IPS-18c (cell line): ENCODE data around the gene MTR.

ENCODE experiments used
- H3K4me3 ChIP-seq: 2 replicates; pipeline ENCODE4 v1.7.0; 2013; ENCODE audit warnings: low read depth, mild to moderate bottlenecking, low read length, moderate library complexity; ENCODE audit not compliant: insufficient read depth
- H3K9me3 ChIP-seq: one replicate; pipeline ENCODE4 v1.6.1; 2013; ENCODE audit warnings: mild to moderate bottlenecking, low read length, moderate library complexity; ENCODE audit not compliant: control insufficient read depth, insufficient read depth

MTR gene

GRCh38 chr1:236766506-236766905 lies 28.6 kb upstream of the MTR start:
- H3K4me3 ChIP-seq = no peak overlapping the region
- H3K9me3 ChIP-seq = no peaks in the 10 kb centered on the region

GRCh38 chr1:236767276-236767675 lies 27.8 kb upstream of the MTR start:
- Histone ChIP-seq H3K9me3 (no peaks in the 10 kb centered on the region), H3K4me3 (no peak overlapping the region)

- H3K4me3 ChIP-seq = no peak overlapping the region
- H3K9me3 ChIP-seq = no peaks in the 10 kb centered on the region
Observed at GRCh38 chr1:236768601-236769000, 26.5 kb upstream of the MTR start.

- H3K4me3 ChIP-seq = no peak overlapping the region
- peaks cover under 1% of the 10 kb centered on the region for H3K9me3 ChIP-seq
Observed at GRCh38 chr1:236773919-236774318, 21.2 kb upstream of the MTR start.

- Histone ChIP-seq H3K4me3 (no peak overlapping the region), H3K9me3 (peaks cover 2% of the 10 kb centered on the region)
Observed at GRCh38 chr1:236774926-236775325, 20.2 kb upstream of the MTR start.

- H3K9me3 ChIP-seq = peaks cover 2% of the 10 kb centered on the region
- H3K4me3 ChIP-seq = no peak overlapping the region
Observed at GRCh38 chr1:236779312-236779711, 15.8 kb upstream of the MTR start.

GRCh38 chr1:236785477-236785876 lies 9.6 kb upstream of the MTR start:
- H3K4me3 ChIP-seq = no peak overlapping the region
- H3K9me3 ChIP-seq = no peaks in the 10 kb centered on the region

GRCh38 chr1:236786453-236786852 lies 8.6 kb upstream of the MTR start:
- Histone ChIP-seq H3K4me3 (no peak overlapping the region), H3K9me3 (no peaks in the 10 kb centered on the region)

- no peaks in the 10 kb centered on the region for H3K9me3 ChIP-seq
- H3K4me3 ChIP-seq = peak overlapping the region; percentile 80
Observed at GRCh38 chr1:236794585-236795034, 482 bp upstream of the MTR start.

GRCh38 chr1:236795757-236796667 lies 920 bp downstream of the MTR start:
- no peaks in the 10 kb centered on the region for H3K9me3 ChIP-seq
- H3K4me3 ChIP-seq = peak overlapping the region; percentile 80

- H3K4me3 ChIP-seq = no peak overlapping the region
- H3K9me3 ChIP-seq = no peaks in the 10 kb centered on the region
Observed at GRCh38 chr1:236799001-236799400, 3.9 kb downstream of the MTR start.

GRCh38 chr1:236800002-236800620 lies 5.0 kb downstream of the MTR start:
- Histone ChIP-seq H3K4me3 (no peak overlapping the region), H3K9me3 (no peaks in the 10 kb centered on the region)

GRCh38 chr1:236800623-236801022 lies 5.5 kb downstream of the MTR start:
- no peaks in the 10 kb centered on the region for H3K9me3 ChIP-seq
- H3K4me3 ChIP-seq = no peak overlapping the region

- Histone ChIP-seq H3K9me3 (no peaks in the 10 kb centered on the region), H3K4me3 (no peak overlapping the region)
Observed at GRCh38 chr1:236802264-236802663, 7.2 kb downstream of the MTR start.

- Histone ChIP-seq H3K4me3 (no peak overlapping the region), H3K9me3 (no peaks in the 10 kb centered on the region)
Observed at GRCh38 chr1:236806634-236807033, 11.5 kb downstream of the MTR start.

GRCh38 chr1:236808005-236808404 lies 12.9 kb downstream of the MTR start:
- Histone ChIP-seq H3K9me3 (no peaks in the 10 kb centered on the region), H3K4me3 (no peak overlapping the region)

GRCh38 chr1:236808564-236809130 lies 13.6 kb downstream of the MTR start:
- Histone ChIP-seq H3K9me3 (no peaks in the 10 kb centered on the region), H3K4me3 (no peak overlapping the region)

- no peak overlapping the region for H3K4me3 ChIP-seq
- no peaks in the 10 kb centered on the region for H3K9me3 ChIP-seq
Observed at GRCh38 chr1:236809148-236809547, 14.1 kb downstream of the MTR start.
